A673 (cell line): ENCODE data around the gene NCOA3.

Source experiments
- EZH2 ChIP-seq: fragments of 200-600 bp; sonication (generic); IDR thresholded peaks from 2 replicates; pipeline ENCODE4 v1.6.1; 2017; ENCODE audit warnings: borderline replicate concordance, low read depth, mild to moderate bottlenecking, mixed read lengths, antibody characterized with exemption, low read length; ENCODE audit not compliant: poor library complexity, severe bottlenecking
- TF ChIP-seq, protein P1 (sequence below): fragments of 300-800, 200-600 bp; sonication (generic); conservative IDR thresholded peaks from 2 replicates; pipeline ENCODE4 v1.5.1; 2017; ENCODE audit warnings: low read depth, mild to moderate bottlenecking, antibody characterized with exemption, low read length, moderate library complexity, mixed read lengths

DNA sequence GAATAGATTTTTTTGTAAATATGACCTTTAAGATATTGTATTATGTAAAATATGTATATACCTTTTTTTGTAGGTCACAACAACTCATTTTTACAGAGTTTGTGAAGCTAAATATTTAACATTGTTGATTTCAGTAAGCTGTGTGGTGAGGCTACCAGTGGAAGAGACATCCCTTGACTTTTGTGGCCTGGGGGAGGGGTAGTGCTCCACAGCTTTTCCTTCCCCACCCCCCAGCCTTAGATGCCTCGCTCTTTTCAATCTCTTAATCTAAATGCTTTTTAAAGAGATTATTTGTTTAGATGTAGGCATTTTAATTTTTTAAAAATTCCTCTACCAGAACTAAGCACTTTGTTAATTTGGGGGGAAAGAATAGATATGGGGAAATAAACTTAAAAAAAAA is 152.7 kb downstream of the NCOA3 start:
- TF ChIP-seq, protein P1, sequence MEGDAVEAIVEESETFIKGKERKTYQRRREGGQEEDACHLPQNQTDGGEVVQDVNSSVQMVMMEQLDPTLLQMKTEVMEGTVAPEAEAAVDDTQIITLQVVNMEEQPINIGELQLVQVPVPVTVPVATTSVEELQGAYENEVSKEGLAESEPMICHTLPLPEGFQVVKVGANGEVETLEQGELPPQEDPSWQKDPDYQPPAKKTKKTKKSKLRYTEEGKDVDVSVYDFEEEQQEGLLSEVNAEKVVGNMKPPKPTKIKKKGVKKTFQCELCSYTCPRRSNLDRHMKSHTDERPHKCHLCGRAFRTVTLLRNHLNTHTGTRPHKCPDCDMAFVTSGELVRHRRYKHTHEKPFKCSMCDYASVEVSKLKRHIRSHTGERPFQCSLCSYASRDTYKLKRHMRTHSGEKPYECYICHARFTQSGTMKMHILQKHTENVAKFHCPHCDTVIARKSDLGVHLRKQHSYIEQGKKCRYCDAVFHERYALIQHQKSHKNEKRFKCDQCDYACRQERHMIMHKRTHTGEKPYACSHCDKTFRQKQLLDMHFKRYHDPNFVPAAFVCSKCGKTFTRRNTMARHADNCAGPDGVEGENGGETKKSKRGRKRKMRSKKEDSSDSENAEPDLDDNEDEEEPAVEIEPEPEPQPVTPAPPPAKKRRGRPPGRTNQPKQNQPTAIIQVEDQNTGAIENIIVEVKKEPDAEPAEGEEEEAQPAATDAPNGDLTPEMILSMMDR, result no peak
- TF ChIP-seq EZH2, result no peak
